ENCODE measurements around the gene AGT.

The AGT gene

GRCh38 chr1:230757856-230758708 is 44.2 kb upstream of the AGT start:
- TF ChIP-seq CTCF (IDR thresholded peaks at IDR 0.05; ENCODE audit: borderline replicate concordance, control extremely low read depth, extremely low read depth, insufficient read depth, missing control alignments), result no peak
- no peak for DNase-seq (ENCODE audit: low spot score)
- in situ Hi-C loops (cut with MboI; ENCODE audit: low sequenced_read_pairs, unreplicated experiment), result no loop called here

GRCh38 chr1:230754796-230755195 is 40.9 kb upstream of the AGT start:
- DNase-seq (ENCODE audit: low spot score), result no peak

GRCh38 chr1:230753586-230754251 is 39.8 kb upstream of the AGT start:
- DNase-seq (ENCODE audit: low spot score), result peak; percentile 72
- no peak for TF ChIP-seq CTCF (IDR thresholded peaks at IDR 0.05; ENCODE audit: borderline replicate concordance, control extremely low read depth, extremely low read depth, insufficient read depth, missing control alignments)
- in situ Hi-C loops (cut with MboI; ENCODE audit: low sequenced_read_pairs, unreplicated experiment), result no loop called here

More at GRCh38 chr1:230754796-230755195, 40.9 kb upstream of the AGT start:
- in situ Hi-C loops (cut with MboI; ENCODE audit: low sequenced_read_pairs, unreplicated experiment), result no loop called here
- TF ChIP-seq CTCF (IDR thresholded peaks at IDR 0.05; ENCODE audit: borderline replicate concordance, control extremely low read depth, extremely low read depth, insufficient read depth, missing control alignments), result no peak

- in situ Hi-C loops (cut with MboI; ENCODE audit: low sequenced_read_pairs, unreplicated experiment), result no loop called here
- TF ChIP-seq CTCF (IDR thresholded peaks at IDR 0.05; ENCODE audit: borderline replicate concordance, control extremely low read depth, extremely low read depth, insufficient read depth, missing control alignments), result no peak
- DNase-seq (ENCODE audit: low spot score), result no peak
Measured at GRCh38 chr1:230753191-230753585, 39.3 kb upstream of the AGT start.

GRCh38 chr1:230752407-230752806 is 38.5 kb upstream of the AGT start:
- no peak for TF ChIP-seq CTCF (IDR thresholded peaks at IDR 0.05; ENCODE audit: borderline replicate concordance, control extremely low read depth, extremely low read depth, insufficient read depth, missing control alignments)
- in situ Hi-C loops (cut with MboI; ENCODE audit: low sequenced_read_pairs, unreplicated experiment), result no loop called here
- no peak for DNase-seq (ENCODE audit: low spot score)

GRCh38 chr1:230750986-230751625 is 37.2 kb upstream of the AGT start:
- no peak for DNase-seq (ENCODE audit: low spot score)
- in situ Hi-C loops (cut with MboI; ENCODE audit: low sequenced_read_pairs, unreplicated experiment), result no loop called here

More at GRCh38 chr1:230750986-230751625, 37.2 kb upstream of the AGT start:
- no peak for TF ChIP-seq CTCF (IDR thresholded peaks at IDR 0.05; ENCODE audit: borderline replicate concordance, control extremely low read depth, extremely low read depth, insufficient read depth, missing control alignments)
